SJSA1 (cell line): ENCODE measurements around the gene ARHGAP4. TPM values are rescaled to one million over a fixed set of nuclear protein-coding genes. Genes with fewer than 3 reads are reported as not detected.

Experiments
- DNase-seq, 2 experiments: peaks; one replicate each; pipeline ENCODE4 v3.0.0-alpha.2; 2015 to 2020; ENCODE audit warnings: low spot score in 2 of 2, low read depth in 1 of 2
- H3K27ac ChIP-seq: fragments of 250-450 bp; sonication (Bioruptor Pico); 2 replicates; pipeline ENCODE4 v1.5.1; 2020; ENCODE audit warnings: mild to moderate bottlenecking, moderate library complexity
- H3K27me3 ChIP-seq: fragments of 250-450 bp; sonication (Bioruptor Pico); replicated peaks from 2 replicates; pipeline ENCODE4 v1.5.1; 2020; ENCODE audit warnings: mild to moderate bottlenecking, moderate library complexity
- H3K36me3 ChIP-seq: fragments of 250-450 bp; sonication (Bioruptor Pico); 2 replicates; pipeline ENCODE4 v1.5.1; 2020; ENCODE audit warnings: mild to moderate bottlenecking
- H3K4me1 ChIP-seq: fragments of 250-450 bp; sonication (Bioruptor Pico); replicated peaks from 2 replicates; pipeline ENCODE4 v1.6.1; 2021; ENCODE audit warnings: mild to moderate bottlenecking
- H3K4me3 ChIP-seq: fragments of 250-450 bp; sonication (Bioruptor Pico); 2 replicates; pipeline ENCODE4 v1.5.1; 2020; ENCODE audit warnings: mild to moderate bottlenecking
- H3K9me3 ChIP-seq: fragments of 250-450 bp; sonication (Bioruptor Pico); replicated peaks from 2 replicates; pipeline ENCODE4 v1.5.1; 2020; ENCODE audit warnings: mild to moderate bottlenecking
- total RNA-seq: library from RNA; depleted of rRNA; stranded (reverse); fragments of >200 nt; shearing (Covaris generic); gene quantifications from 2 replicates; pipeline ENCODE4 v1.2.3, GENCODE V29; 2014

ARHGAP4 gene
- total RNA-seq, 1 experiment from 2014 or later = 0.63 TPM

GRCh38 chrX:153921511-153922446, 4.3 kb downstream of the ARHGAP4 start:
- Histone ChIP-seq H3K36me3 (no peaks in the 10 kb centered on the region), H3K4me3 (no peak overlapping the region), H3K27ac (no peak overlapping the region), H3K27me3 (no peaks in the 10 kb centered on the region), H3K4me1 (peaks cover under 1% of the 10 kb centered on the region), H3K9me3 (no peaks in the 10 kb centered on the region)
- no peak for DNase-seq

DNA sequence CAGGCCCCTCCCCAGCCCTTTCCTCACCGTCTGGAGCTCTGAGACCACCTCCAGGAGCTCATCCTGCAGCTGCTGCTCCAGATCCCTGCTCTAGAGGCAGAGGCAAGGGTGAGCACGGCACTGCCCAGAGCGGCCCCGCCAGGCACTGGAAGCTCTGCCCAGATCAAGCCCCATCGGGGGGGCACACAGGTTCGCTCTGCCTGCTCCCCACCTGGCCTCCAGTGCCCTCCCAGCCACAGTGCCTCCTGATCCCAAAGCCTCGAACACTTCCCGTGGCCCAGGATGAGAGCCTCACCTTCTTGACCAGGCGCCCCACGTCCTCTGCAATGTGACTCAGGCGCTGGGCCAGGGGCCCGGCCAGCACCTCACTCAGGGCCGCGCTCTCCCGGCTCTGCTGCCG, 5.0 kb downstream of the ARHGAP4 start:
- Histone ChIP-seq H3K36me3 (no peaks in the 10 kb centered on the region), H3K27me3 (no peaks in the 10 kb centered on the region), H3K4me1 (no peaks in the 10 kb centered on the region), H3K27ac (no peak overlapping the region), H3K4me3 (no peak overlapping the region), H3K9me3 (no peaks in the 10 kb centered on the region)
- DNase-seq = no peak

DNA sequence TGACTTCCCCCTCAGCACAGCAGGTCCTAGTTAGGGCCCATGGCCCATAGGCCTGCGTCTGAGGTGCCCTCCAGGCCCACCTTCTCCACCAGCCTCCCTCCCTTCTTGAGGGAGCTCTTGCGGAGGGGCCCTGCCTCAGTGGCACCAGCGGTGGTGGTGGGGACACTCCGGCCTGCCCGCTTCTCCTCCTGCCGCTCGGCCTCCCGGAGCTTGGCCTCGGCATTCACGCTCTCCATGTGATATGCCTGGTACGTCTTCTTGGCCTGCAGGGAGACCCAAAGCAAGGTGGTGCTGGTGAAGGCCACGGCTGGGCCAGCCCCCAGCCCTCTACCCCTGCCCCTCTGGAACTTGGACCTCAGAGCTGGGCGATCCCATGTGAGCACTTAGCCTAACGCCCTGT, 5.5 kb downstream of the ARHGAP4 start:
- Histone ChIP-seq H3K4me1 (no peaks in the 10 kb centered on the region), H3K36me3 (no peaks in the 10 kb centered on the region), H3K9me3 (no peaks in the 10 kb centered on the region), H3K27ac (no peak overlapping the region), H3K27me3 (no peaks in the 10 kb centered on the region), H3K4me3 (no peak overlapping the region)
- no peak for DNase-seq

DNA sequence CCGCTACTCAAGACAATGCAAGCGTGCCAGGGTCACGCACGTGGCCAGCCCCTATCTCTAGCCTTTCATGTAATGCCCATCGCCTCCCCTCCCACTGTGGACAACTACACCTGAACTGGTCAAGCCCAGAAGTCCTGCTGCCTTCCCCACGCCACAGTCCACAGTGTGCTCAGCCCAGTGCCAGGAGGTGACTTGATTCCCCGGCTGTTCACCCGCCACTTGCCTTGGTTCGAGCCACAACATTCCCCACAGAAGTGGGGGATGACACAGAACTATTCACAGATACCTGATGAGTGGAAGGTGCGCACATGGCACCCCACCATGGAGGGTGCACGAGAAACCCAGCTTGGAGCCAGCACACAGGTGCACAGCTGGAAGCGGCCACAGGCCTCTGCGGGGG, 6.8 kb downstream of the ARHGAP4 start:
- Histone ChIP-seq H3K9me3 (no peaks in the 10 kb centered on the region), H3K27ac (no peak overlapping the region), H3K4me1 (no peaks in the 10 kb centered on the region), H3K4me3 (no peak overlapping the region), H3K36me3 (no peaks in the 10 kb centered on the region), H3K27me3 (no peaks in the 10 kb centered on the region)
- DNase-seq = no peak

DNA sequence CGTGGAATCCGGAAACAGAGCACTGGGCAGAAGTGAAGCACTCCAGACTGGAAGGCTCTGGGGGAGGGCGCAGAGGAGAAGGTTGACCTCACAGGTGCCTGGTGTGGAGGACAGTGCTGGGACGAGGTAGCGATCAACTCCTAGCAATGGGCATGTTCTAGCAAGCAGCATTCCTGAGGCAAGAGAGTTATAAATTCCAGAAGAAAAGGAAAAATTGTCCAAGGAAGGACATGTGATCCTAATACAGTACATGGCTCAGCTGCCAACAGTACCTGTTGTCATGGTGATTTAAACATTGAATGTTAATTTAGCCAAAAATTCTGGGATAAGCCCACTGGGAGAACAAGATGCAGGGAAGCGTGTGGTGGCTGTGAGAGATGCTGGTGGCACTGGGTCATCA, 8.2 kb downstream of the ARHGAP4 start:
- H3K27ac ChIP-seq = no peak overlapping the region
- no peak overlapping the region for H3K4me3 ChIP-seq
- H3K27me3 ChIP-seq = no peaks in the 10 kb centered on the region
- DNase-seq = no peak
- H3K4me1 ChIP-seq = no peaks in the 10 kb centered on the region
- H3K9me3 ChIP-seq = no peaks in the 10 kb centered on the region
- no peaks in the 10 kb centered on the region for H3K36me3 ChIP-seq

DNA sequence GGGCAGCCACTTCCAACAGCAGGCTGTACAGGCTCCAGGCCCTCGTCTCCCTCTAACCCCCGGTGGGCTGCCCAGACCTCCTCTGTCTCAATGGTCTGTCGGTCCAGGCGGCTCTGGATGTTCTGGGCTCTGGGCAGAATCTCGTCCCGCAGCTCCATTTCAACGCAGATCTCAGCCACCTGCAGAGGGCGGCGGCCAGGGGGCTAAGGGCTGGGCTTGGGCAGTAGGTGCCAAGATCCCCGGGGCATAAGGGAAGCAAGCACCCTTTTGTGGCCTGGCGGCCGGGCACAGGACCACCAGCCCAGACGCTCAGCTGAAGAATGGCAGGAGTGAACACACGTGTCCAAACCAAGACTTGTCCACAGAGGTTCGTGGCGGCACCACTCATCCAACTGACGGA, 12.4 kb downstream of the ARHGAP4 start:
- Histone ChIP-seq H3K4me1 (no peaks in the 10 kb centered on the region), H3K27ac (no peak overlapping the region), H3K27me3 (no peaks in the 10 kb centered on the region), H3K9me3 (no peaks in the 10 kb centered on the region), H3K36me3 (no peaks in the 10 kb centered on the region), H3K4me3 (no peak overlapping the region)
- DNase-seq = no peak

- H3K4me3 ChIP-seq = no peak overlapping the region
Measured at GRCh38 chrX:153913211-153913610, 12.9 kb downstream of the ARHGAP4 start.

GRCh38 chrX:153911798-153912197, 14.3 kb downstream of the ARHGAP4 start:
- no peaks in the 10 kb centered on the region for H3K9me3 ChIP-seq
- DNase-seq = no peak
- no peak overlapping the region for H3K27ac ChIP-seq
- no peaks in the 10 kb centered on the region for H3K36me3 ChIP-seq
- H3K4me1 ChIP-seq = no peaks in the 10 kb centered on the region
- no peak overlapping the region for H3K4me3 ChIP-seq
- no peaks in the 10 kb centered on the region for H3K27me3 ChIP-seq

More at GRCh38 chrX:153913211-153913610, 12.9 kb downstream of the ARHGAP4 start:
- H3K27me3 ChIP-seq = no peaks in the 10 kb centered on the region
- no peaks in the 10 kb centered on the region for H3K9me3 ChIP-seq
- no peaks in the 10 kb centered on the region for H3K4me1 ChIP-seq
- H3K36me3 ChIP-seq = no peaks in the 10 kb centered on the region
- H3K27ac ChIP-seq = no peak overlapping the region
- no peak for DNase-seq

DNA sequence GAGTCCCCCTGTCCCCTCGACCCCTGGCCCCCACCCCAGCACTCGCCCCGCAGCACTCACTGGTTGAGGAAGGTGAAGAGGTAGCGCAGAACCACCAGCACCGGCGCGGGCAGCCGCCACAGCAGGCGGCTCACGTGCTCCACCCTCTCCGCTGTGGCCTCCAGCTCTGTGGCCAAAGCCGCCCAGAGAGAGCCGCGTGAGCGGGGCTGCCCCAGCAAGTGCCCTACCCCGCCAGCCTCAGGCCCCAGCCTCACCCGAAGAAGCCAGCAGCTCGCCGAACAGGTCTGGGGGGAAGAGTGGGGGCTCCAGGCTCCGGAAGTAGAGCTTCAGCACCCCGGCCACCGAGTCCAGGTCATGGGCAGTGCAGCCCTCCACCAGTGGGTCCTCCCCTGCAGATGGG, 15.6 kb downstream of the ARHGAP4 start:
- H3K27ac ChIP-seq = no peak overlapping the region
- no peak overlapping the region for H3K4me3 ChIP-seq
- no peaks in the 10 kb centered on the region for H3K36me3 ChIP-seq
- H3K27me3 ChIP-seq = no peaks in the 10 kb centered on the region
- no peaks in the 10 kb centered on the region for H3K4me1 ChIP-seq
- DNase-seq = no peak
- H3K9me3 ChIP-seq = no peaks in the 10 kb centered on the region

GRCh38 chrX:153909980-153910360, 16.1 kb downstream of the ARHGAP4 start:
- Histone ChIP-seq H3K27me3 (no peaks in the 10 kb centered on the region), H3K9me3 (no peaks in the 10 kb centered on the region), H3K27ac (no peak overlapping the region), H3K4me1 (no peaks in the 10 kb centered on the region), H3K4me3 (no peak overlapping the region), H3K36me3 (no peaks in the 10 kb centered on the region)
- DNase-seq = no peak

DNA sequence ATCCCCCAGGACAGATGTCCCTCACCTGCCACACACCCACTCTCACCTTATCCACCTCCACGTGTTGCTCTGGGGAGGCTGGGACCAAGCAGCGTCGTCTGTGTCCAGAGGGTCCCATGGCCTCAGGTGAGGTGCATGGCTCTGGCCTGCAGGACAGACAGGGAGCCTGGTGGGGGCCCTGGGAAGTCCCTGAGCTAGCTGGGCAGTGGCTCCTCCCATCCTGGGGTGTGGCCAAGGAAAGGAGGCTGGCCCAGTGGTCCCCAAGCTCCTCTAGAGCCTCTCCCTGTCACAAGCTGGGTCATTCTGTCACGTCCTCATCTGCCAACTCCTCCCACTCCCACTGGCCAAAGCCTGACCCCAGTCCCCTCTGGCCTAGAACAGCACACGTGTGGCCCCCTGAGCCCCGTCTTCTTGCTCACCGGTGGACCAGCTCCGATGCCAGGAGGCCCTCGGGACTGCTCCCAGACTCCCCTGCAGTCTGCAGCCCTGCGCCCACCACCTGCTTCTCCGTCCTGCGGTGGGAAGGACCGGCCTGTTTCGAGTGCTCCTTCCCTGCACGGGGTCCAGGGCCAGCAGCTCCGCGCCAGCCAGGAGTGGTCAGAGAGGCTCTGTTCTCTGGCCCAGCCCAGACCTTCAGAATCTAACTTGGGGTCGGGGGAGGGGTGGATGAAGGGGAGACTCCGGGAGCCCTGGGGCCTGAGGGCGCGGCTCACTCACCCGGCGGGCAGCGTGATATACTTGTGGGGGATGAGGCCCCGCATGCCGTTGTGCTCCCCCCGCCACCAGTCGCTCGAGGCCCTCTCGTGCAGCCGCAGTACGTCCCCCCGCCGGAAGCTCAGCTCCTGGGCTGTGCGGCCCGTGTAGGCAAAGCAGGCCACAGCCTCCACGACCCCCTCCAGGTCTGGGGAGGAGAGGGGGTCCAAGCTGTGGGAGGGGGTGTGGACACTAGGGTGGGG, 16.8 kb downstream of the ARHGAP4 start:
- H3K27ac ChIP-seq = no peak overlapping the region
- no peaks in the 10 kb centered on the region for H3K36me3 ChIP-seq
- H3K4me1 ChIP-seq = no peaks in the 10 kb centered on the region
- DNase-seq = no peak
- no peaks in the 10 kb centered on the region for H3K27me3 ChIP-seq
- H3K4me3 ChIP-seq = no peak overlapping the region
- no peaks in the 10 kb centered on the region for H3K9me3 ChIP-seq

DNA sequence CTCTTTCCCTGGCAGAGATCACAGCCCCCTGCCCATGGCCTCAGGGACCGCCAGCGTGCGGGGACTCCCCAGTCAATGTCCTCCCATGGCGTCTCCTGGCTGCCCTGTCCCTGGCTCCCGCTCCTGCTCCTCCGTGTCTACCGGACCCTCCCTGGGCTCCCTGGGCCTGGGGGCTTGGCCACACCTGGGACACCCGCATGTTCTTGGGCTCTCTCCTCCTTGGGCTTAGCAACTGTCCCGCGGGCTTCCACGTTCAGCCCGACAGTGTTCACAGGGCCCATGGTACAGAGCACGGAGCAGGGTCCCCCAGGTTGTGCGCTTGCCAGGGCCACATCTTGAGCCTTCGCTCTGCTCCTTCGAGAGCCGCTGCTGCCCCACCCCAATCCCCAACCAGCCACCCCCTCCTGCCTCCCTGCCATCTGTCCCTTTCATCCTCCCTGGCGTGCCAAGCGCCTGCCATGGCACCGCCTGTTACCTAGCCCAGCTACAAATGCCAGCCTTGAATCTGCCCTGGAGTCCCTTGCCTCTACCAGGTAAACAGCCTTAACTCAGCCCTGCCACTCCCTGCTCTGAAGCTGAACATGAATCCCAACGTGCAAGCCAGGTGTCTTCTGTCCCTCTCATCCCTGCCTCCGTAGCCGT, 17.7 kb downstream of the ARHGAP4 start:
- Histone ChIP-seq H3K27ac (no peak overlapping the region), H3K36me3 (no peaks in the 10 kb centered on the region), H3K9me3 (no peaks in the 10 kb centered on the region), H3K4me3 (no peak overlapping the region), H3K4me1 (no peaks in the 10 kb centered on the region), H3K27me3 (no peaks in the 10 kb centered on the region)
- no peak for DNase-seq

DNA sequence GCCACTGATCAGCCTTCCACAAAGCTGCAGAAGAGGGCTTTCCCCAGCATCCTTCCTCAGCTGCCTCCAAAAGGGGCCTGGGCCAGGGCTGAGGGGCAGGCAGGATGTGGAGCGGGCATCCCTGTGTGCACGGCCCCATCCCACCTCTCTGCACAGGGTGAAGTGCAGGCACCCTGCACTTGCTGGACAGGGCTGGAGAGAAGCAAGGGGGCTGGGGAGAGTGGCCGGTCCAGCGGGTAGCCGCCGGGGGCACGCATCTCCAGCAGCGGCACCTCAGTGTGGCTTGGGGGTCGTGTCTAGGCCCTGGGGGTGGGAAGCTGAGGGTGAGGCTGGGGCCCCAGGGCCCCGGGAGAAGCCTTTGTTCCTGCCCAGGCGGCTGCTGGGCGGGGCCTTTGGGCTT, 18.6 kb downstream of the ARHGAP4 start:
- DNase-seq = no peak
- no peaks in the 10 kb centered on the region for H3K27me3 ChIP-seq

More for the DNA sequence above, 18.6 kb downstream of the ARHGAP4 start:
- no peaks in the 10 kb centered on the region for H3K4me1 ChIP-seq
- no peak overlapping the region for H3K27ac ChIP-seq
- no peaks in the 10 kb centered on the region for H3K36me3 ChIP-seq
- H3K4me3 ChIP-seq = no peak overlapping the region
- H3K9me3 ChIP-seq = no peaks in the 10 kb centered on the region
